NCI-H1417 (cell line): ENCODE measurements around the gene RELT.

Source experiments
- DNase-seq, 3 experiments: peaks; one replicate each; lab custom pipeline; 2025; lab: John Stamatoyannopoulos, UW

The RELT gene

GRCh38 chr11:73376803-73377629 lies 817 bp downstream of the RELT start:
- peak in 2 of 3 experiments; percentile 66 to 71 for DNase-seq

DNA sequence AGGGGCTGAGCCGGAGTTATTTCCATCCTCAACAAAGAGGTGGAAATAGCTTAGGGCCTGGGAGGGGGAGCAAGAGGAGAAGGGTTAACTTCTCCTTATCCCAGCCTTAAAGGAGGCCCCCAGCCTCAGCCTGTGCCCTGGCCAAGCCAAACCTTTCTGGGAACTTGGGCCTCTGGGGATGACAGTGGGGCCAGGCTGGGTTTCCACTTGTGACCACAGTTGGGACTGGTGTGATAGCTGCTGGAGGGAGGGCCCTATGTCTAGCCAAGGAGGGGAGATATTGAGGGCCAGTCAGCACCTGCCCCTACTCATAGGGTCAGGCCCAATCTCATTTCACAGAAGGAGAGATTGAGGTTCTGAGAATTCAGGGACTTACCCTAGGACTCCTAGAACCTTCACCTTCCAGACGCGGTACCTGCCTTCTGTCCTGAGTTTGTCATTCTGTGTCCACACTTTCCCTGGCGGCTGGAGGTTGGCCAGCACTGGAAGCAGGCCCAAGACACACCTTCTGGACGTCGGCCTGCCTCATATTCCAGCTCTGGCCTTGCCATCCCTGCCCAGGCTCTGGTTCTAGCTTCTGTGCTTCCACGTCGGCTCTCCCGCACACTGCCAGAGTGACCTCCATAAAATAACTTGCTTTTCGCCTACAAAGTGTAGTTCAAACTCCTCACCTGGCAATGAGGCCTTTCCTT lies 3.1 kb downstream of the RELT start:
- DNase-seq, result no peak

DNA sequence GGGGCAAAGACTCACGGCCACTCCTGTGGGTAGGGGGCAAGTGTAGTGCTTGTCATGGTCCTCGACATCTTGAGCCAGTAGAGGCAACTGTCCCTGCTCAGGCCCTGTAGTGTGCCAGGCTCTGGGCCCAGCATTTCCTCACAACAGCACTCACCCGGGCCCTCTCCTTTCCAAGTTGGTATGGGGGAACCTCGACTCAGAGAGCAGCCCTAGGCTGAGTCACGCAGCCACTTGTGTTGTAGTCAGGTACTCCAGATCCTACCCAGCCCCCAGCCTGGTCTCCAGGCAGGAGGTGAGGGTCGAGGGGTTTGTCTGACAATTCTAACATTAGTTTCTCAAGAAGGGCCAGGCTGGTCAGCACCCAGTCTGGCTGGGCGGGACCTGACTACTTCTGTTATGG lies 4.1 kb downstream of the RELT start:
- no peak for DNase-seq

DNA sequence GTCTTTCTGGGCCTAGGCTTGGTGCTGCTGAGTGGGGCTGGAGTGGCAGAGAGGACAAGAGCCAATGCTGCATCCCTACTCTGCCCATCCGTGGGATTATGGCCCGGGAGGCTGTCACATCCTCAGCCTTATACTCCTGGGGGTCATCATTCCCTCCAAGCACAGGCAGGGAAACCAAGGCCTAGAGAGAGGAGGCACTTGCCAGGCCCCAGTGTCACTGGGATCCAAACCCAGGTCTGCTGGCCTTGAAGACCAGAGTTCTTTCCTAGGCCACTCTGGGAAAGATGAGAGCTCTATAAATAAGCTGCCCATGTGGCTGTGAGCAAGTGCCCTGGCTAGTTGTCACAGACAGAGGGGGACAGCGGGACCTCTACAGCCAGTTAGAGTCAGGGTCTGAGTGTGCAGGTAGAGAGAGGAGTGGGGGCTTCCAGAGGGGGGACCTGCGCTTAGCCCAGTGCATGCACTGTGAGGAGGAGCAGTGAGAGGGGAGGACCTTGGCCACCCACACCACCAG lies 4.8 kb downstream of the RELT start:
- DNase-seq, result no peak

GRCh38 chr11:73381589-73381988 lies 5.4 kb downstream of the RELT start:
- DNase-seq, result no peak

- DNase-seq, result no peak
These were observed 6.0 kb downstream of the RELT start for GRCh38 chr11:73382183-73382582.

GRCh38 chr11:73382747-73383146 lies 6.5 kb downstream of the RELT start:
- no peak for DNase-seq

DNA sequence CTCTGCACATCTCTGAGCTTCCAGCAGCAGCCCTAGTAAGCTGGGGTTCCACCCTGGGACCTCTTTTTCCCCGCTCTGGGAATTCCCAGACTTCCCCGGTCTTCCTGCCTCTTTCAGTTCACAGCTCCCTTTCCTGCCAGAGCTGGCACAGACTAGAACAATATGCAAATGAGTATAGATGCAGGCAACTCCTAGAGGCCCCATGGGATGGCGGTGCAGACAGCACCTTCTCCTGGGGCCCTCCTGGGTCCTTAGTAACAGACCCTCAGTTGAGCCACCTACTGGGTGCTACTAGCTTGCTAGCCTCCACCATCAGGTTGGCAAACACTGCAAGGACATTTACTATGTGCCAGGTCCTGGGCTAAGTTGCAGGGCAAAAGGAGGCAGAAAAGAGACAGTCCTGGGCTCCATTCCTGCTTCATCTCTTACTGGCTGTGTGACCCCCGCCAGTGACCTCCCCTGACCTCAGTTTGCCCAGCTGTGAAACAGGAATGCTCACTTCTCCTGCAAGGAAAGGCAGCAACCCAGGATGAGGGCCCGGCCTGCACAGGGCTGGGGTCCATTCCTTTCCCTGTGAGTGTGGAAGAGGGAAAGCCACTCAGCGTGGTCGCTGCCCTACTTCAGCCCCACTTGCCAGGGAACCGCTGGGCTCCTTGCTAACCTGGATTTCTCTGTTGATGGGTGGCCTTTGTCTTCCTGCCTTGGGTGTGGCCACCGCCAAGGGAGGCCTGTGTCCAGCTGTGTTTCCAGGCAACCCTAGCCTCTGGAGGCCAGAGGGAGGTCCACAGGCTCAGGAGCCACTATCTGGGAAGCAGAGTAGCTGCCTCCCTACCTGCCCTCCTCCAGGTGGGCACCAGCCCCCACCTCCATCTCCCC lies 7.3 kb downstream of the RELT start:
- DNase-seq, result peak in 2 of 3 experiments; percentile 17 to 59

- no peak for DNase-seq
These were observed 7.9 kb downstream of the RELT start for GRCh38 chr11:73384125-73384441.

DNA sequence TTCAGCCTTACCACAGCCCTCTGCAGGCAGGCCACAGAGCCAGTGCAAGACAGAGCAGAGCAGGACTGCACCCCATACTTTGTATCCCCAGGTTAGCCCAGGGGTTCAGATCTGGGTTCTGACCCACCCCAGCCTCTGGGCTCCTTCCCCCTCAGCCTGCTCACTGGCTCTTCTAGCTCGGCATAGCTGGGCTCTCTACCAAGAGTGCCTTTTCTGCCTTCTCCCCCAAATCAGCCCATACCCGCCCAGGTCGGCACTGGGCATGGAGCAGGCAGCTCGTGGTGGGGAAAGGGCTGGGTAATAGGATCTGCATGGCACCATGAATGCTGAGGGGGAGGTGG lies 8.3 kb downstream of the RELT start:
- peak in 1 of 3 experiments; percentile 33 for DNase-seq

DNA sequence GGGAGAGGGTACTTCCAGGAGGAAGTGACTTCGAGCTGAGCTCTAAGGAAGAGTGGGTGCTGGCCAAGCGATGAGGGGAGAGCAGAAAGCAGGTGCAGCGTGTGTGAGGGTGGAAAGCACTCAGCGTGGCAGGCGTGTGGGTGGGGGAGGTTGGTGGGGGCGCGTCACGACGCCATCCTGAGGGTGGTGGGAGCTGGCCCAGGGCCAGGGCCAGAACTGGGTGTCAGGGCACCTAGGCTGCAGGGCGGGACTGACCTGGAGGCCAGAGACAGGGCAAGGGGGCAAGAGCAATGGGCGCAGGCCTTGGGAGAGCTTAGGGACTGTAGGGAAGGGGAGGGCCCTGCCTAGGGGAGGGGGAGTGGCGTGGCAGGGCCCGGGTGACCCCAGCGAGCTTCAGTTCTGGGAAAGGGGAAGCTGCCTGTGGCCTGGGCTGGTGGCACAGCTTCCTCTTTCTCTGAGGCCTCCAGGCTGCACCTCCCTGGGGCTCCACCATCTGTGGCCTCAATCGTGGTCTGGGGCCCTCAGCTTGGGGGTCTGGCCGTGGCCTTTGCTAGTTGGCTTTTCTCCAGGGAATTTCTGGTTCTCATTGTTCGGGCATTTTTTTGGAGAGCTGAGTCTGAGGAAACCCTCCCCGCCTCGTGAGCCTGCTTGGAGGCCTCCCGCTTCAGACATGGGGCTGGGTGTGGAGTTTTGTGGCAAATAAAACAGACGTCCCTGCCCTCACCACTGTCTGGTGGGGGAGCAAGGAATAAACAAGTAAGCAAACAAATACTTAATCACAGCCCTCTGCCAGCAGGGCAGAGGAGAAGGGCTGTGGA lies 8.9 kb downstream of the RELT start:
- peak in 1 of 3 experiments; percentile 30 for DNase-seq

DNA sequence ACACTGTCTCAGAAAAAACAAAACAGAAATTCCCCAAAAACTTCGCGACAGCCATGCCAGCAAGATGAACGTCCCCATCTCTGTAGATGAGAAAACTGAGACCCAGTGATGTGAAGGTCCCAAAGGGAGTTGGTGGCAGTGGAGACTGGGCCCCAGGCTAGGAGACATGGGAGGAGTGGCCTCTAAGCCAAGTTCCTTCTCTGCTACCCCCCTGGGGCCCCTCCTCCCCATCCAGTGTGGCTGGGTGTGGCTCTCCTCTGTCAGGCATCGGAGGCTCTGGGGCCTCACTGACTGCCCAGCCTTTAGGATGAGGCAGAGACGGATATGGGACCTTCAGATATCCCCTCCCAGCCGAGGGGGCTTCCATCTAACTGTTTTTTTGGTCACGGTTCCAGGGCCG lies 9.8 kb downstream of the RELT start:
- no peak for DNase-seq

GRCh38 chr11:73386546-73386945 lies 10.3 kb downstream of the RELT start:
- no peak for DNase-seq

DNA sequence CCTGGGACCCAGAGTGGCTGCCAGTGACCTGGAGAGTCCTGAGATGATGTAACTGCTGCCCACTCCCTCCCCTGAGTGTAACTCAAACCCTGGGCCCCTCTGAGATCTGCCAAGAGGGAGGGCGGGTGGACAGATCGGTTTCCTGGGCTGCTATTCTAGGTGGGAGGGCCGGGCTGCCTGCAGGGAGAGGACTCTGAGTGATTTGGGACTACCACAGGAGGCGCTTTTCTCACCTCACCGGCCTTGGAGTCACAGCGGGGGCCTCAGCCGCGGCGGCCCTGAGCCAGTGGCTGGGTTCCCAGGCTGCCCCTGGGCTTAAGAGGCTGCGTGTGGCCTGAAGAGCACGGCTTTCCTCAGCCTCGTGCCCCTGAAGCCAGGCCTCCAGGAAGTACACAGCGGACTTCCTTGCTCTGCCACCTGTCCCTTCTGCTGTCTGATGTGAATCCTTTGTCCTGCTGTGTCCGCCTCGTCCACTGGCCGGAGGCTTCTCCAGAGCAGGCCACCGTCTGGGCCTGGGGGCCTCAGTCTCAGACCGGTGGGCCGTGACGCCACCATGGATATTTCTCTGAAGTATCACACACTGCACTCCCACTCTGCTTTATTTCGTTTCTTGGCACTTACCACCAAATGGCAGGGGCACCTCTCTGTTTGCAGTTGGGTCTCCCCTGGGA lies 11.5 kb downstream of the RELT start:
- DNase-seq, result no peak

DNA sequence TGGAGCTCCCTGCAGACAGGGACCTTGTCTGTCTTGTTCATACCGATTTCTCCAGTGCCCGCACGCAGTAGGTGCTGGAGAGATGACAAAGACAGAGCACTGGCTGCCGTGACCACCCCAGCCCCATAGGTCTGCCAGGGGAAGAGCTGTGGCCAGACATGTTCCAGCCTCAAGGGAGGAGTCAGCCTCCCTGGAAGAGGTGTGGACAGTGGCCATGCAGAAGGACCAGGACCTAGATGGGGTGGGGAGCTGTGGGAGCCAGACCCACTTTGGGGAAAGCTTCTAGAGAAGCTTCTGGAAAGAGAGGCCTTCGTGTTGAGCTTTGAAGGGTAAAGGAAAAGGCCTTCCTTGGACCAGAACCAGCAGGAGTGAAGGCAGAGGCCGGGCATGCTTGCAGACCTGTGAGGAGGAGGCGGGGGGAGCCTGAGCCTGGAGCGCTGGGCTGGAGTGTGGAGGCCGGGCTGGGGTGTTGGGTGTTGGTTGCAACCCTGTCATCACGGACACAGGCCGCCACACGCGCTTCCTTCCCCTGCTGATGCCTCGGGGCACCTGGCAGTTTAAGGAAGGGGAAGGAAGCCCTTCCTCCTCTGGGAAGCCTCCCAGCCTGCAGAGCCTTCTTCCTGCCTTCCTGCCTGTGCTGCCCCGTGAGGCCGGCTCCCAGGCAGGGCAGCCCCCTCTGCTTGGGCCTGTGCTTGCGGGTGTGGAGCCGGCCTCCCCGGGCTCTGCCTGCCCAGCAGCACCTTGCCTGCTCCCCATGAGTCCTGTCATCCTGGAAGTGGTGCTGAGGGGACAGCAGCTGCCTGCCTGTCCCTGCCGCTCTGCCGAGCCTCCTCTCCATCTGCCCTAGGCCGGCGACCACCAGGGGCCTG lies 12.3 kb downstream of the RELT start:
- DNase-seq, result peak in 2 of 3 experiments; percentile 24 to 48

DNA sequence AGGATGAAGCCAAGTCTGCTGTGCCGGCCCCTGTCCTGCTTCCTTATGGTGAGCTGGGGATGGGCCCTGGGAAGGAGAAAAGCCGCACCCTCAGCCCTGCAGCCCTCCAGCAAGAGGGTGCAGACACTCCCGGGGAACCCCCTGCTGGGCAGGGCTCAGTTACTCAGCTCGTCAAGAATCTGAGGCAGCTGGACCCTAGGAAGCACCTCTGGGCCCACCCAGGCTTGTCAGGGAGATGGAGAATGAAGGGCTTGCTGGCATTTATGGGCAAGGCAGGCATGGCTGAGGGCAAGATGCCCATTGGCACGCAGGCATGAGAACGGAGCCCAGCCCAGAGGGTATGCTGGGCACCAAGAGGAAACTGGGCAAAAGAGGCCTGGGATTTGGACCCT lies 12.9 kb downstream of the RELT start:
- no peak for DNase-seq

GRCh38 chr11:73389916-73390315 lies 13.7 kb downstream of the RELT start:
- no peak for DNase-seq

- no peak for DNase-seq
These were observed 14.7 kb downstream of the RELT start for GRCh38 chr11:73390601-73391565.

DNA sequence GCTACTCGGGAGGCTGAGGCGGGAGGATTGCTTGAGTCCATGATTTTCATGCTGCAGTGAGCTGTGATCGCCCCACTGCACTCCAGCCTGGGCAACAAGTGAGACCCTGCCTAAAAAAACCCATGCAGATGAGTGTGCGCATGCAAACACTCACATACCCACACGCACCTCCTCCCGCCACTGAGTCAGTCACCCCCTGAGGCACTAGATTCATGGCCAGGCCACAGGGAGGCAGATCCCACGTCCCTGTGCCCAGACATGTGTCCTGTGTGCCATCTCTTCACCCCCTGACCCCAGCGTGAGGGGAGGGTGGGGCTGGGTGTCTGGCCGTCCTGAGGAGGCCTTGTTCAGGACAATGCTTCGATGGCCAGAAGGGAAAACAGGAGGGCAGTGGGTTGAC lies 15.5 kb downstream of the RELT start:
- no peak for DNase-seq
